RPMI7951 (cell line): Measurements from ENCODE around the gene GJB1. TPM values are rescaled to one million over a fixed set of nuclear protein-coding genes. Genes with fewer than 3 reads are reported as not detected.
"Not testable (repeated sequence)": the region's sequence is repeated elsewhere in the genome, so short reads cannot be mapped to it uniquely, and the experiment has no call there.

Experiments used
- DNase-seq: peaks from one replicate; pipeline ENCODE4 v3.0.0-alpha.2; 2012; ENCODE audit warnings: low read depth
- total RNA-seq: library from RNA; depleted of rRNA; stranded (reverse); fragments of >200 nt; shearing (Covaris generic); gene quantifications from 2 replicates; pipeline ENCODE4 v1.2.3, GENCODE V29; 2014; rRNA removed

GJB1 gene
- total RNA-seq, 1 experiment from 2014 or later: not detected

DNA sequence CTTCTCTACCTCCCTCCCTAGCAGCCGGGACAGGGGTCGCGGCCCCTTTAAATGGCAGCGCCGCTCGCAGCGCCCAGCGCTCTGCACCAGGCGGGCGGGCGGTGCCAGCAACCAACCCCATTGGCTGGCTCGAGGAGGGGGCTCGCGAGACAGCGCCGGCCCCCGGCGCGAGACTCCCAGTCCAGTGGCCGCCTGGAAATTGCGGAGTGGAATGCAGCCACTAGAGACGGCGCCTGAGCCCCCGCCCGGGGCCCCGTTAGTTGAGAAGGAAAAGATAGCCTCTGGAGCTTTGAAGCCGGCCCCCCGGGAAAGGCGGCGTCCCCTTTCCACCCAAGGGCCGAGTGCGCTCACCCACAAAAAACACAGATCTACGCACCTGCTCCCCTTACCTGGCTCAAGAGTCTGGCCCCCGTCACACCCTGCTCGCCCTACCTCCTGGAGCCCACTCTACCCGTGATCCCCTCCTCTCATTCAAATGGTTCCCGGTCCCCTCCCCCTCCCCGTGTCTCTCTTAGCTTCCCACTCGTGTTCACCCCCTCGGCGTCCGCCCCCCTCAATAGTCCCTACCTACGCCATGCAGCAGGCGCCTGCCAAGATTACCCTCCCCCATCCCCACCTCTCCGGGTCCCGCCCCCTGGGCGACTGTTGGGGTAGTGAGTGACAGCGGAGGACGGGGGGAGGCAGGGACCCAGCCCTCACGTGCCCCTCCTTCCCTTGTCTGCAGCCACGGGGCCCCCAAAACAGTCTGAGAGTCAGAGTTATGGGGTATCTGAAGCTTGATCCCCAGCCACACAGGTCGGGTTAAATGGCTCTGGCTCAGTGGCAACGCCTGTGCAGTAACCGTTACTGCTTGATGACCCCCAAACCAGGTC is 31.3 kb downstream of the GJB1 start, which contains the start of gene ZMYM3:
TSS of gene ZMYM3 (minus strand) at position 49 of the 872 bp plus-strand sequence. CDS start 885 bp downstream, outside the sequence.
- DNase-seq: peak; percentile 88

- DNase-seq: peak; percentile 45
These were observed 33.0 kb downstream of the GJB1 start for GRCh38 chrX:71256051-71256450.

DNA sequence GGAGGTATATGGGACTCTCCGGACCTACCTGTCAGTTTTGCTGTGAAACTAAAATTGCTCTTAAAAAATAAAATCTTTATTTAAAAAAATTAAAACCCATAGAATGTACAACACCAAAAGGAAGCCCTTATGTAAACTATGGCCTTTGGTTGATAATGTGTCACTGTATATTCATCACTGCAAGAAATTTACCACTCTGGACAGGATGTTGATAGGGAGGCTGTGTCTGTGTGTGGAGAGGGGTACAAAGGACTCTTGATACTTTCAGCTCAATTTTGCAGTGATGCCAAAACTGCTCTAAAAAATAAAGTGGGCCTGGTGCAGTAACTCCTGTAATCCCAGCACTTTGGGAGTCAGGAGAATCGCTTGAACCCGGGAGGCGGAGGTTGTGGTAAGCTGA is 33.8 kb downstream of the GJB1 start:
- no peak for DNase-seq

GRCh38 chrX:71268624-71269023 is 45.6 kb downstream of the GJB1 start:
- not testable (repeated sequence) for DNase-seq

DNA sequence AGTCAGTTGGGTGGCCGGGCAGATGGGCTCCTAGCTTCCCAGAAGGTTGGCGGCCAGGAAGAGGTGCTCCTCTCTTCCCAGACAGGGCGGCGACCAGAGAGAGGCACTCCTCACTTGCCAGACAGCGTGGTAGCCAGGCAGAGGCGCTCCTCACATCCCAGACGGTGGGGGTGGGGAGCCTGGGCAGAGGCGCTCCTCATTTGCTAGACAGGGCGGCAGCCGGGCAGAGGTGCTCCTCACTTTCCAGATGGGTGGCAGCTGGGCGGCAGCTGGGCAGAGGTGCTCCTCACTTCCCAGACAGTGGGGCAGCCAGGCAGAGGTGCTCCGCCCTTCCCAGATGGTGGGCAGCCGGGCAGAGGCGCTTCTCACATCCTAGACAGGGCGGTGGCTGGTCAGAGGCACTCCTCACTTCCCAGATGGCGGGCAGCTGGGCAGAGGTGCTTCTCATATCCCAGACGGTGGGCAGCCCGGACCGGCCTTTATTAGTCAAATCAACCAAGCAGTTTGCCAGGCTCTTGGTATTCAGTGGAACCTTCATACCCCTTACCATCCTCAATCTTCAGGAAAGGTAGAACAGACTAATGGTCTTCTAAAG is 46.9 kb downstream of the GJB1 start:
- DNase-seq: no peak

DNA sequence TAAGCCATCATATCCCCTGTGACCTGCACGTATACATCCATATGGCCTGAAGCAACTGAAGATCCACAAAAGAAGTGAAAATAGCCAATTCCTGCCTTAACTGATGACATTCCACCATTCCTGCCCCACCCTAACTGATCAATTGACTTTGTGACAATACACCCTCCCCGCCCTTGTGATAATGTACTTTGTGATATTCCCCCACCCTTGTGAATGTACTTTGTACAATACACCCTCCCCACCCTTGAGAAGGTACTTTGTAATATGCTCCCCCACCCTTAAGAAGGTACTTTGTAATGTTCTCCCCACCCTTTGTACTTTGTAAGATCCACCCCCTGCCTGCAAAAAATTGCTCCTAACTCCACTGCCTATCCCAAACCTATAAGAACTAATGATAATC is 49.3 kb downstream of the GJB1 start:
- not testable (repeated sequence) for DNase-seq

Other genes with a start within 250 kb of the GJB1 start
- 75.6 and 86.4 TPM in 2 replicates for gene SNX12, start 154.9 kb upstream of the GJB1 start, total RNA-seq
- gene FOXO4, start 127.4 kb upstream of the GJB1 start, total RNA-seq: 4.2 and 4.3 TPM in 2 replicates
- not detected in 2 replicates for gene CXorf65, start 116.5 kb upstream of the GJB1 start, total RNA-seq
- not detected in 2 replicates for gene IL2RG, start 111.6 kb upstream of the GJB1 start, total RNA-seq
- 19.3 and 35.1 TPM in 2 replicates for gene MED12, start 104.6 kb upstream of the GJB1 start, total RNA-seq
- gene NLGN3, start 78.4 kb upstream of the GJB1 start, total RNA-seq: under 0.01 and 0.10 TPM in 2 replicates
- 19.7 and 23.2 TPM in 2 replicates for gene ZMYM3, start 30.9 kb downstream of the GJB1 start, total RNA-seq
- 487 and 489 TPM in 2 replicates for gene NONO, start 60.4 kb downstream of the GJB1 start, total RNA-seq
- gene ITGB1BP2, start 78.5 kb downstream of the GJB1 start, total RNA-seq: 0.96 and 0.98 TPM in 2 replicates
- 16.0 and 18.8 TPM in 2 replicates for gene TAF1, start 143.1 kb downstream of the GJB1 start, total RNA-seq